GM10266 (cell line): ENCODE results near the gene HSPA8.

Source experiments
- DNase-seq: peaks from one replicate; pipeline ENCODE4 v3.0.0; 2012; ENCODE audit errors: extremely low spot score
- TF ChIP-seq, protein P1 (sequence below): IDR thresholded peaks from 2 replicates; pipeline ENCODE4 v1.5.1; 2012; ENCODE audit warnings: mild to moderate bottlenecking, low read depth; ENCODE audit not compliant: control insufficient read depth, insufficient read depth; ENCODE audit errors: missing control alignments

HSPA8 gene

DNA sequence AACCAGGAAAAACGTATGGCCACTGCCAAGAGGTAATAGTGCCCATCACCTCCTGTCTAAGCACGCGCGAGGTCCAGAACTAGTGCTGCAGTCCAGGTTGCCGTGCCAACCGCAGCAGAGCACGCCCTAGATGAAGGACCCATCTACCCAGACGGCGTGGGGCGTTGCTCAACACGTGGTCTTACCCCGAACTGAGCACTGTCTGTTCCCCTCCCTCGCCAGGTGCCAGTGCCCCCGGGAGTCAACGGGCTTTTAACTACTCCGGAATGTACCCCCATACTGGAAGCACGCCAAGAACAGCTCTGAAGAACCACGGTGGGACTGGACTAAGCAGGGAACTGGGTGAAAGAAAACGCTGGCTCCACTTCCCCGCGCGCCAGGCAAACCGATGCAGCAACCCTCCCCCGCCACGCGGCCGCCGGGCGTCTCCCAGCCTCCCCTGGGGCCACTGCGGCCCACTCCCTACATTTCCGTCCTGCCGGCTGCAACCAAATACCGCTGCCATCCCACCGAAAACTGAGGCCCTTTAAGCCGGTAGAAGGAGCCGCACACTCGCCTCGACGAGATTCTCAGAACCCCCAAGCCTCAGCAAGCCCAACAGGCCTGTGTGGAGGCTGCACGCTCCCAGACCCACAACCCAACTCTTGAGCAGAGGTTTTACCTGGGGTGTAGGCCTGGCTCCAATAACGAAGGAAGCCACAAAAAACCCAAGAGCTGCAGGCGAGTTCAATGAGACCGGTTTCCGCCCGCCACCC lies at the start of gene HSPA8:
Gene HSPA8 (minus strand): TSS at position 734 of the 755 bp plus-strand sequence. CDS start 812 bp downstream, outside the sequence.
- no peak for DNase-seq
- TF ChIP-seq, protein P1, sequence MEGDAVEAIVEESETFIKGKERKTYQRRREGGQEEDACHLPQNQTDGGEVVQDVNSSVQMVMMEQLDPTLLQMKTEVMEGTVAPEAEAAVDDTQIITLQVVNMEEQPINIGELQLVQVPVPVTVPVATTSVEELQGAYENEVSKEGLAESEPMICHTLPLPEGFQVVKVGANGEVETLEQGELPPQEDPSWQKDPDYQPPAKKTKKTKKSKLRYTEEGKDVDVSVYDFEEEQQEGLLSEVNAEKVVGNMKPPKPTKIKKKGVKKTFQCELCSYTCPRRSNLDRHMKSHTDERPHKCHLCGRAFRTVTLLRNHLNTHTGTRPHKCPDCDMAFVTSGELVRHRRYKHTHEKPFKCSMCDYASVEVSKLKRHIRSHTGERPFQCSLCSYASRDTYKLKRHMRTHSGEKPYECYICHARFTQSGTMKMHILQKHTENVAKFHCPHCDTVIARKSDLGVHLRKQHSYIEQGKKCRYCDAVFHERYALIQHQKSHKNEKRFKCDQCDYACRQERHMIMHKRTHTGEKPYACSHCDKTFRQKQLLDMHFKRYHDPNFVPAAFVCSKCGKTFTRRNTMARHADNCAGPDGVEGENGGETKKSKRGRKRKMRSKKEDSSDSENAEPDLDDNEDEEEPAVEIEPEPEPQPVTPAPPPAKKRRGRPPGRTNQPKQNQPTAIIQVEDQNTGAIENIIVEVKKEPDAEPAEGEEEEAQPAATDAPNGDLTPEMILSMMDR, result no peak

DNA sequence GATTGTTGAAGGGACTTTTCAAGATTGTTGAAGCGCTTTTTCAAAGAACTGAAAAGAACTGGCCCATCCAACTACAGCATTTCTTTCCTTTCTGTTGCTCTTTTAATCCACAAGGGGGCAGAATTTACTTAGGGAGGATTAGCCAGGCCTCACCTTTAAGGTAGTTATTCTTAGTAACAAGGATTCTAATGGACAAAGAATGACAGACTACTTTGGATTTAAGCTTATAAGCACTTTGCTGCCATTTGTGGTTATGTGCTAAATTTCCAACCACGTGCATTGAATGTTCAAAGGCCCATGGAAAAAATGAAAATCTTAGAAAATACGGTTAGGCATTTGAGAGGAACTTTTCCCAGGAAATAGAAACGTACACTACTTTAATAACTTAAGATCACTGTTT lies 49.5 kb upstream of the HSPA8 start:
- peak; percentile 68 for DNase-seq
- TF ChIP-seq, protein P1, result peak; percentile 60

DNA sequence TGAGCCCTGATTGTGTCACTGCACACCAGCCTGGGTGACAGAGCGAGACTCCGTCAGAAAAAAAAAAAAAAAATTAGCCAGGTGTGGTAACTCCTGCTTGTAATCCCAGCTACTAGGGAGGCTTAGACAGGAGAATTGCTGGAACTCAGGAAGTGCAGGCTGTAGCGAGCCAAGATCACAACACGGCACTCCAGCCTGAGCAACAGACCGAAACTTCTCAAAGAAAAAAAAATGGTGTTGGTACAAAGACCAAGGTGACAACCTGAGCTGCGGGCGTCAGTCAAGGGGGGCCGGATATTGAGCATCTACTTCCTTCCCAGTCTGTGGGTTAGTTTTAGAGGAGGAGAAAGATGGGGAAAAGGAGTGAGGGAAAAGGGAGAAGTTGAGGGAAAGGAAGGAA lies 48.5 kb upstream of the HSPA8 start:
- TF ChIP-seq, protein P1, result no peak
- no peak for DNase-seq

DNA sequence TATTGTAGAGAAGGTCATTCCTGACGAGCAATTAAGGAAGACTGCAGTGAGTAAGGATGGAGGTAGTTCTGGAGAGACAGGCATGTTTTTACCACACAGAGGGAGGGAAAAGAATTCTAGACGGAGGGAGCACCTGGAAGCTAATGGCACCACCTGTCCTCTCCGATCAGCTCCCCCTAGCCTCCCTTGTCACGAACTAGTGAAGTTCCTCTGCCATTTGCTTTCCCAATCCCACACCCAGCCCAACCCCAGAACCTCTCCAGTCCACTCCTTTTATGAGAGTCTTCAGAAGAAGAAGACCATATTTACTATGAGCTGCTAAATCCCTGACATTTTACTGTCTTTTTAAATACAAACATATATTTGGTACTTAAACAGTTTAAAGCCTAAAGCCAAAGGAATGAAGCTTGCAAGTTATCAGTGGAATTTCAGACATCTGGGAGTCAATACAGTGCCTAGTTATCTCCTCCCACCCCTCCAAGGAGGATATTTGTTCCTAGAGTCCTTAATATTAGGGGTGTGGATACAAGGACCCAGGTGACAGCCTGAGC lies 46.1 kb upstream of the HSPA8 start:
- TF ChIP-seq, protein P1, result no peak
- DNase-seq, result no peak

DNA sequence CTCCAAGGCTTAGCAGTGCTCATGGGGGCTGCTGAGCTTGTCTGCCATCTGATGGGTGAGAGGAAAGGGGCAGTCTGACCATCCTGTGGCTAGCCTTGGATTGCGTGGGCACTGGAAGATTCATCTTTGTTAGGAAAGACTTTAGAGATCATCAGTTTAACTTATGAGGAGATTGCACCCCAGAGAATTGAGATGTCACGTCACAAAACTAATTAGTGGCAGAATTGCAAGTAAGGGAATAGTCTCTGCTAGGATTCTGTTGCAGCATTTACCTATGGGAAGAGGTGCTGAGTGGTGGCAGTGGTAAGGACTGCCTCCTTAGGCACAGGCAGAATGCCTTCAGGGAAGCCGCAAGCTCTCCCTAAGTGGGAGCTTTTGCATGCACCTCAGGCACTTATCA lies 42.8 kb upstream of the HSPA8 start:
- TF ChIP-seq, protein P1, result no peak
- DNase-seq, result no peak

DNA sequence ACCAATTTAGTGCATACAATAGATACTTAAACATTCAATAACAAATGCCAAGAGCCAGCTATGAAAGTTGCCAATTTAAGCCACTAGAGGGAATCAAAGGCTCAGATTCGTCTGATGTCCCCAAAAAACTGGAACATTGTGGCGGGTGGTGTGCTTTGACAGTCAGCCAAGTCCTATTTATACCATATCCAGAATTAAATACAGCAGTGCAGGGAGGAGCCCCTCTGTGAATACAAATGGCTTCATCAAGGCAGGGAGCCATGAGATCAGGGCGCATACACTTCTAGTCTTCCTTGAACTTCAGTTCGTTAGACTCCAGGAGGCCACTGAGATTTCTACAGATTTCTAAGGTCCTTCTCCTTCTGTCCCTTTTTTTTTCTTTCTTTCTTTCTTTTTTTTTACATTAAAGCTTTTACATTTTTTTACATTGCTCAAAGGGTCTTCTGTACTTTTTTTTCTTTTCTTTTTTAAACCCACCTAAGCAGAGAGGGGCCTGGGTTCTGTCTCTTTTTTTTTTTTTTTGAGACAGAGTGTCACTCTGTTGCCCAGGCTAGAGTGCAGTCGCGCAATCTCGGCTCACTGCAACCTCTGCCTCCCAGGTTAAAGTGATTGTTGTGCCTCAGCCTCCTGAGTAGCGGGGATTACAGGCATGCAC lies 41.5 kb upstream of the HSPA8 start:
- TF ChIP-seq, protein P1, result peak; percentile 51
- peak; percentile 12 for DNase-seq
